ENCODE data around the gene LRP11.
"Not testable (repeated sequence)": the region's sequence is repeated elsewhere in the genome, so short reads cannot be mapped to it uniquely, and the experiment has no call there.

Gene LRP11

GRCh38 chr6:149867876-149868640, 3.9 kb upstream of the LRP11 start:
- no peaks in the 10 kb centered on the region for H3K79me2 ChIP-seq (ENCODE audit: control insufficient read depth, insufficient read depth, low read length, poor library complexity)
- H3K14ac ChIP-seq (ENCODE audit: low read length) = no peak overlapping the region
- H3K18ac ChIP-seq (ENCODE audit: low read length) = no peak overlapping the region

GRCh38 chr6:149864578-149865535, 698 bp upstream of the LRP11 start:
- H2AFZ ChIP-seq (ENCODE audit: insufficient read depth, low read length, poor library complexity) = no peak overlapping the region
- H4K12ac ChIP-seq (ENCODE audit: low read depth, low read length) = no peak overlapping the region
- no peak overlapping the region for H3K14ac ChIP-seq (ENCODE audit: low read length)
- peak; percentile 54 to 79 for DNase-seq
- H3K79me2 ChIP-seq (ENCODE audit: control insufficient read depth, insufficient read depth, low read length, poor library complexity) = no peaks in the 10 kb centered on the region
- H3K27me3 ChIP-seq (ENCODE audit: insufficient read depth, low read length) = no peaks in the 10 kb centered on the region
- no peak overlapping the region for H3K9ac ChIP-seq (ENCODE audit: low read length)
- H2BK120ac ChIP-seq (ENCODE audit: insufficient read depth, low read length, poor library complexity) = no peak overlapping the region
- H2BK5ac ChIP-seq (ENCODE audit: low read depth, low read length, poor library complexity) = no peak overlapping the region
- no peak overlapping the region for H2AK5ac ChIP-seq (ENCODE audit: low read length)
- no peaks in the 10 kb centered on the region for H3K9me3 ChIP-seq (ENCODE audit: insufficient read depth, low read depth, low read length)
- H3K23ac ChIP-seq (ENCODE audit: low read length) = no peak overlapping the region
- no peak overlapping the region for H4K91ac ChIP-seq (ENCODE audit: low read depth, low read length)
- H2BK12ac ChIP-seq (ENCODE audit: low read length) = no peak overlapping the region
- peak overlapping the region; percentile 8 for H3K4me3 ChIP-seq (ENCODE audit: low read depth, low read length)
- H3K4ac ChIP-seq (ENCODE audit: low read depth, low read length) = no peak overlapping the region
- H4K8ac ChIP-seq (ENCODE audit: low read depth, low read length) = peak overlapping the region; percentile 55
- no peaks in the 10 kb centered on the region for H3K36me3 ChIP-seq (ENCODE audit: control insufficient read depth in 1 of 2, insufficient read depth in 2 of 2, low read length in 2 of 2)
- H3K79me1 ChIP-seq (ENCODE audit: low read length) = no peaks in the 10 kb centered on the region
- peaks cover 2 to 3% of the 10 kb centered on the region in 2 experiments for H3K4me1 ChIP-seq (ENCODE audit: control insufficient read depth in 1 of 2, insufficient read depth in 2 of 2, low read length in 2 of 2)
- no peak overlapping the region for H3K18ac ChIP-seq (ENCODE audit: low read length)
- WGBS (ENCODE audit: extremely low coverage, insufficient coverage, insufficient read length) = no CpG with 5 or more reads among the region's 23 CpGs
- no peak overlapping the region for H3K27ac ChIP-seq (ENCODE audit: low read depth, low read length)
- H3K4me2 ChIP-seq (ENCODE audit: low read length) = peak overlapping the region; percentile 56

More at GRCh38 chr6:149867876-149868640, 3.9 kb upstream of the LRP11 start:
- H3K4ac ChIP-seq (ENCODE audit: low read depth, low read length) = no peak overlapping the region
- no peak overlapping the region for H4K12ac ChIP-seq (ENCODE audit: low read depth, low read length)
- no peak overlapping the region for H3K4me2 ChIP-seq (ENCODE audit: low read length)
- no peak overlapping the region for H3K4me3 ChIP-seq (ENCODE audit: low read depth, low read length)
- H2BK12ac ChIP-seq (ENCODE audit: low read length) = no peak overlapping the region
- H3K79me1 ChIP-seq (ENCODE audit: low read length) = no peaks in the 10 kb centered on the region
- H2BK120ac ChIP-seq (ENCODE audit: insufficient read depth, low read length, poor library complexity) = no peak overlapping the region
- no peak overlapping the region for H3K27ac ChIP-seq (ENCODE audit: low read depth, low read length)
- no peak overlapping the region for H2AK5ac ChIP-seq (ENCODE audit: low read length)
- no peak overlapping the region for H3K9ac ChIP-seq (ENCODE audit: low read length)
- H2AFZ ChIP-seq (ENCODE audit: insufficient read depth, low read length, poor library complexity) = no peak overlapping the region
- H4K8ac ChIP-seq (ENCODE audit: low read depth, low read length) = no peak overlapping the region
- no peak overlapping the region for H2BK5ac ChIP-seq (ENCODE audit: low read depth, low read length, poor library complexity)
- no peak overlapping the region for H4K91ac ChIP-seq (ENCODE audit: low read depth, low read length)
- H3K36me3 ChIP-seq (ENCODE audit: control insufficient read depth in 1 of 2, insufficient read depth in 2 of 2, low read length in 2 of 2) = no peaks in the 10 kb centered on the region
- H3K9me3 ChIP-seq (ENCODE audit: insufficient read depth, low read depth, low read length) = no peaks in the 10 kb centered on the region
- no peaks in the 10 kb centered on the region for H3K27me3 ChIP-seq (ENCODE audit: insufficient read depth, low read length)
- peaks cover 2 to 3% of the 10 kb centered on the region in 2 experiments for H3K4me1 ChIP-seq (ENCODE audit: control insufficient read depth in 1 of 2, insufficient read depth in 2 of 2, low read length in 2 of 2)
- no peak overlapping the region for H3K23ac ChIP-seq (ENCODE audit: low read length)
- no peak for DNase-seq
- no CpG with 5 or more reads among the region's 4 CpGs for WGBS (ENCODE audit: extremely low coverage, insufficient coverage, insufficient read length)

GRCh38 chr6:149862922-149863697, 1.0 kb downstream of the LRP11 start:
- no peaks in the 10 kb centered on the region for H3K79me1 ChIP-seq (ENCODE audit: low read length)
- no CpG with 5 or more reads among the region's 69 CpGs for WGBS (ENCODE audit: extremely low coverage, insufficient coverage, insufficient read length)

GRCh38 chr6:149862424-149862738, 1.8 kb downstream of the LRP11 start:
- not testable (repeated sequence) for H2AK5ac ChIP-seq (ENCODE audit: low read length); H4K8ac ChIP-seq (ENCODE audit: low read depth, low read length); H3K4ac ChIP-seq (ENCODE audit: low read depth, low read length); H3K4me3 ChIP-seq (ENCODE audit: low read depth, low read length); H3K9ac ChIP-seq (ENCODE audit: low read length); H3K23ac ChIP-seq (ENCODE audit: low read length); H2BK120ac ChIP-seq (ENCODE audit: insufficient read depth, low read length, poor library complexity); H3K14ac ChIP-seq (ENCODE audit: low read length); H3K9me3 ChIP-seq (ENCODE audit: insufficient read depth, low read depth, low read length); H3K79me1 ChIP-seq (ENCODE audit: low read length); H4K91ac ChIP-seq (ENCODE audit: low read depth, low read length); DNase-seq; H3K27me3 ChIP-seq (ENCODE audit: insufficient read depth, low read length); H3K4me2 ChIP-seq (ENCODE audit: low read length); H3K27ac ChIP-seq (ENCODE audit: low read depth, low read length); H3K4me1 ChIP-seq (ENCODE audit: control insufficient read depth in 1 of 2, insufficient read depth in 2 of 2, low read length in 2 of 2); H3K79me2 ChIP-seq (ENCODE audit: control insufficient read depth, insufficient read depth, low read length, poor library complexity); H2BK5ac ChIP-seq (ENCODE audit: low read depth, low read length, poor library complexity); H3K18ac ChIP-seq (ENCODE audit: low read length); H4K12ac ChIP-seq (ENCODE audit: low read depth, low read length); H3K36me3 ChIP-seq (ENCODE audit: control insufficient read depth in 1 of 2, insufficient read depth in 2 of 2, low read length in 2 of 2); H2AFZ ChIP-seq (ENCODE audit: insufficient read depth, low read length, poor library complexity); H2BK12ac ChIP-seq (ENCODE audit: low read length)
- WGBS (ENCODE audit: extremely low coverage, insufficient coverage, insufficient read length) = no CpG with 5 or more reads among the region's 12 CpGs

More at GRCh38 chr6:149862922-149863697, 1.0 kb downstream of the LRP11 start:
- Histone ChIP-seq H3K36me3 (ENCODE audit: control insufficient read depth in 1 of 2, insufficient read depth in 2 of 2, low read length in 2 of 2) (no peaks in the 10 kb centered on the region), H3K18ac (ENCODE audit: low read length) (no peak overlapping the region), H3K4ac (ENCODE audit: low read depth, low read length) (no peak overlapping the region), H3K27me3 (ENCODE audit: insufficient read depth, low read length) (no peaks in the 10 kb centered on the region), H4K12ac (ENCODE audit: low read depth, low read length) (no peak overlapping the region), H3K9me3 (ENCODE audit: insufficient read depth, low read depth, low read length) (no peaks in the 10 kb centered on the region), H2BK120ac (ENCODE audit: insufficient read depth, low read length, poor library complexity) (no peak overlapping the region), H3K27ac (ENCODE audit: low read depth, low read length) (no peak overlapping the region), H3K79me2 (ENCODE audit: control insufficient read depth, insufficient read depth, low read length, poor library complexity) (no peaks in the 10 kb centered on the region), H4K91ac (ENCODE audit: low read depth, low read length) (no peak overlapping the region), H2BK12ac (ENCODE audit: low read length) (peak overlapping the region; percentile 35), H2AK5ac (ENCODE audit: low read length) (no peak overlapping the region), H3K4me2 (ENCODE audit: low read length) (peak overlapping the region; percentile 95), H3K9ac (ENCODE audit: low read length) (peak overlapping the region; percentile 6), H2AFZ (ENCODE audit: insufficient read depth, low read length, poor library complexity) (peak overlapping the region; percentile 97), H3K4me1 (ENCODE audit: control insufficient read depth in 1 of 2, insufficient read depth in 2 of 2, low read length in 2 of 2) (peaks cover 2 to 3% of the 10 kb centered on the region in 2 experiments), H3K14ac (ENCODE audit: low read length) (no peak overlapping the region), H3K4me3 (ENCODE audit: low read depth, low read length) (peak overlapping the region; percentile 84), H3K23ac (ENCODE audit: low read length) (no peak overlapping the region), H2BK5ac (ENCODE audit: low read depth, low read length, poor library complexity) (no peak overlapping the region), H4K8ac (ENCODE audit: low read depth, low read length) (peak overlapping the region; percentile 23)
- DNase-seq = peak; percentile 93 to 96
